ENCODE results near the gene LRTM1.

LRTM1 gene

GRCh38 chr3:54889731-54890130, 38.1 kb downstream of the LRTM1 start:
- no peak for DNase-seq

- no peak for DNase-seq
These were observed 39.0 kb downstream of the LRTM1 start for GRCh38 chr3:54888873-54889272.

GRCh38 chr3:54888162-54888561, 39.7 kb downstream of the LRTM1 start:
- no peak for DNase-seq

- no peak for DNase-seq
These were observed 45.6 kb downstream of the LRTM1 start for GRCh38 chr3:54882129-54882833.

GRCh38 chr3:54878145-54878544, 49.7 kb downstream of the LRTM1 start:
- no peak for DNase-seq

GRCh38 chr3:54877730-54878129, 50.1 kb downstream of the LRTM1 start:
- DNase-seq = no peak

GRCh38 chr3:54876694-54877093, 51.2 kb downstream of the LRTM1 start:
- no peak for DNase-seq

- no peak for DNase-seq
These were observed 52.1 kb downstream of the LRTM1 start for GRCh38 chr3:54875596-54876268.

GRCh38 chr3:54874816-54875556, 52.9 kb downstream of the LRTM1 start:
- no peak for DNase-seq

- no peak for DNase-seq
These were observed 54.5 kb downstream of the LRTM1 start for GRCh38 chr3:54873059-54874010.

- no peak for DNase-seq
These were observed 56.0 kb downstream of the LRTM1 start for GRCh38 chr3:54871867-54872266.

- DNase-seq = no peak
These were observed 57.4 kb downstream of the LRTM1 start for GRCh38 chr3:54870423-54870822.
